Measurements from ENCODE around the gene FRMD4A.

DNA sequence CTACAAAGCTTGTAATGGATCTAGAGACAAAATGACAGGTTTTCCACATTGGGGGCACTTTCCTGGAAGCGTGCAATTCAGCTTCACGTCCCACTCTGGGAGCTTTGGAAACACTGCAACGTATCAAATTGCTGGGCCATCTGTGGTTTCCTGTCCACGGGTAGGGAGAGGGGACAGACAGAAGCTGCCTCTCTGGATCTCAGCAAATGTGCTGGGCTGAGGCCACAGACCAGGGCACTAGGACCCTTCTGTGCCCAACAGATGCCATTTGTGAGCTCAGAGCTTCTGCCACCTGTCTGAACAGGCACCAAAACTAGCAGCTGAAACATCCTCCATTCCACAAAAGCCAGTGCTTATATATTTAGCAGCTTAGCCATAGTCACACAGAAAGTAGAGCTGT is 40.9 kb upstream of the FRMD4A start:
- TF ChIP-seq, protein P1, sequence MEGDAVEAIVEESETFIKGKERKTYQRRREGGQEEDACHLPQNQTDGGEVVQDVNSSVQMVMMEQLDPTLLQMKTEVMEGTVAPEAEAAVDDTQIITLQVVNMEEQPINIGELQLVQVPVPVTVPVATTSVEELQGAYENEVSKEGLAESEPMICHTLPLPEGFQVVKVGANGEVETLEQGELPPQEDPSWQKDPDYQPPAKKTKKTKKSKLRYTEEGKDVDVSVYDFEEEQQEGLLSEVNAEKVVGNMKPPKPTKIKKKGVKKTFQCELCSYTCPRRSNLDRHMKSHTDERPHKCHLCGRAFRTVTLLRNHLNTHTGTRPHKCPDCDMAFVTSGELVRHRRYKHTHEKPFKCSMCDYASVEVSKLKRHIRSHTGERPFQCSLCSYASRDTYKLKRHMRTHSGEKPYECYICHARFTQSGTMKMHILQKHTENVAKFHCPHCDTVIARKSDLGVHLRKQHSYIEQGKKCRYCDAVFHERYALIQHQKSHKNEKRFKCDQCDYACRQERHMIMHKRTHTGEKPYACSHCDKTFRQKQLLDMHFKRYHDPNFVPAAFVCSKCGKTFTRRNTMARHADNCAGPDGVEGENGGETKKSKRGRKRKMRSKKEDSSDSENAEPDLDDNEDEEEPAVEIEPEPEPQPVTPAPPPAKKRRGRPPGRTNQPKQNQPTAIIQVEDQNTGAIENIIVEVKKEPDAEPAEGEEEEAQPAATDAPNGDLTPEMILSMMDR (IDR thresholded peaks at IDR 0.05): no peak
- no peak for TF ChIP-seq POLR2A (IDR thresholded peaks at IDR 0.05)

Measured in heart left ventricle (tissue), 13 donors.